GM12878 (cell line): Measurements from ENCODE around the gene ARSA. TPM values are rescaled to one million over a fixed set of nuclear protein-coding genes. Genes with fewer than 3 reads are reported as not detected.

Source experiments
- ATAC-seq: fragments of 200-7000 bp; cut with Tn5 transposase; 3 replicates; pipeline ENCODE4 v1.9.1; 2020; ENCODE audit warnings: mild to moderate bottlenecking, moderate library complexity
- BruUV-seq: library from RNA; stranded (reverse); fragments of 400-500 nt; replicated peaks from 2 replicates; lab custom pipeline; 2021; lab: Mats Ljungman, UMichigan
- CTCF ChIA-PET: fragments of 300-600 bp; sonication (Branson Sonifier 250); formaldehyde crosslinking; extraction: SDS; loops from one replicate; lab custom pipeline; 2021; ENCODE audit warnings: inconsistent platforms; lab: Yijun Ruan, JAX
- POLR2A ChIA-PET: fragments of 350-600 bp; formaldehyde crosslinking; extraction: SDS; loops from one replicate; lab custom pipeline; 2021; ENCODE audit warnings: inconsistent platforms; lab: Charles Lee
- RAD21 ChIA-PET: fragments of 300-600 bp; sonication (Branson Sonifier 250); formaldehyde crosslinking; loops from one replicate; lab custom pipeline; 2023; ENCODE audit warnings: antibody characterized with exemption; ENCODE audit not compliant: unreplicated experiment; lab: Charles Lee
- SMC1A ChIA-PET: fragments of 300-600 bp; sonication (Branson Sonifier 250); formaldehyde crosslinking; loops from one replicate; lab custom pipeline; 2023; ENCODE audit not compliant: unreplicated experiment, uncharacterized antibody; lab: Charles Lee
- DNase-seq: peaks from one replicate; pipeline ENCODE4 v3.0.0-alpha.2; 2011; ENCODE audit warnings: low read depth, low spot score
- FAIRE-seq: peaks from 3 replicates; lab custom pipeline; 2011; peaks lifted over from hg19 to GRCh38; lab: Jason Lieb, UNC
- H2AFZ ChIP-seq: 2 replicates; pipeline ENCODE4 v1.6.0; 2011; ENCODE audit warnings: low read depth, low read length, control low read depth; ENCODE audit not compliant: control insufficient read depth
- H3K27ac ChIP-seq: 2 replicates; pipeline ENCODE4 v1.5.1; 2011; ENCODE audit warnings: control low read depth; ENCODE audit not compliant: control insufficient read depth, insufficient read depth
- H3K27me3 ChIP-seq, 2 experiments: replicated peaks in 1 of 2; 2 replicates each; pipeline versions ENCODE4 v1.6.0 to v1.6.1; 2011; ENCODE audit warnings: low read length in 1 of 2; ENCODE audit not compliant: control insufficient read depth in 2 of 2, insufficient read depth in 2 of 2
- H3K36me3 ChIP-seq, 2 experiments: 2 replicates each; pipeline ENCODE4 v1.5.1; 2011; ENCODE audit warnings: low read length in 1 of 2; ENCODE audit not compliant: control insufficient read depth in 2 of 2, insufficient read depth in 2 of 2
- H3K4me1 ChIP-seq: 2 replicates; pipeline ENCODE4 v1.6.1; 2011; ENCODE audit warnings: mild to moderate bottlenecking, low read length, moderate library complexity, mixed read lengths; ENCODE audit not compliant: control insufficient read depth, insufficient read depth
- H3K4me2 ChIP-seq: 2 replicates; pipeline ENCODE4 v1.6.0; 2011; ENCODE audit warnings: control low read depth; ENCODE audit not compliant: control insufficient read depth, insufficient read depth
- H3K4me3 ChIP-seq: fragments of 200-600 bp; sonication (generic); 2 replicates; pipeline ENCODE4 v1.5.1; 2016
- H3K79me2 ChIP-seq: 2 replicates; pipeline ENCODE4 v1.6.0; 2011; ENCODE audit warnings: low read length; ENCODE audit not compliant: control insufficient read depth, insufficient read depth
- H3K9ac ChIP-seq: 2 replicates; pipeline ENCODE4 v1.8.0; 2011; ENCODE audit warnings: low read length, control low read depth, mixed read lengths; ENCODE audit not compliant: control insufficient read depth, insufficient read depth
- H3K9me3 ChIP-seq: replicated peaks from 3 replicates; pipeline ENCODE4 v1.5.1; 2011; ENCODE audit warnings: mild to moderate bottlenecking, low read length; ENCODE audit not compliant: control insufficient read depth, insufficient read depth
- H4K20me1 ChIP-seq: 2 replicates; pipeline ENCODE4 v1.6.0; 2011; ENCODE audit not compliant: control insufficient read depth, insufficient read depth
- BCL3 ChIP-seq: IDR thresholded peaks from 2 replicates; pipeline ENCODE4 v1.6.1; 2011; ENCODE audit warnings: borderline replicate concordance, low read depth, mild to moderate bottlenecking, moderate library complexity, low read length; ENCODE audit not compliant: insufficient read depth, poor library complexity, severe bottlenecking
- CBX5 ChIP-seq: sonication (generic); IDR thresholded peaks from 2 replicates; pipeline ENCODE4 v1.6.1; 2016; ENCODE audit warnings: low read depth, moderate library complexity, mild to moderate bottlenecking, inconsistent platforms
- HDAC2 ChIP-seq: fragments of 200-600 bp; sonication (generic); IDR thresholded peaks from 2 replicates; pipeline ENCODE4 v1.6.1; 2017
- KLF5 ChIP-seq: fragments of 450-650 bp; IDR thresholded peaks from 2 replicates; pipeline ENCODE4 v1.6.1; 2014; ENCODE audit warnings: mild to moderate bottlenecking; ENCODE audit not compliant: partially characterized antibody
- PBX3 ChIP-seq: IDR thresholded peaks from 2 replicates; pipeline ENCODE4 v1.6.1; 2011; ENCODE audit warnings: mild to moderate bottlenecking, low read depth, low read length, moderate library complexity; ENCODE audit not compliant: insufficient replicate concordance
- PRDM15 ChIP-seq: fragments of 450-650 bp; formaldehyde crosslinking; IDR thresholded peaks from 2 replicates; pipeline ENCODE4 v1.4.0; 2020; ENCODE audit warnings: mild to moderate bottlenecking, moderate library complexity
- RAD21 ChIP-seq: IDR thresholded peaks from 2 replicates; pipeline ENCODE4 v1.6.1; 2011; ENCODE audit warnings: mild to moderate bottlenecking, low read depth, low read length, moderate library complexity; ENCODE audit not compliant: insufficient read depth
- SKIL ChIP-seq: fragments of 450-650 bp; IDR thresholded peaks from 2 replicates; pipeline ENCODE4 v1.6.1; 2017; ENCODE audit warnings: mild to moderate bottlenecking, low read depth, inconsistent platforms; ENCODE audit not compliant: poor library complexity, severe bottlenecking
- SMAD1 ChIP-seq: fragments of 450-650 bp; IDR thresholded peaks from 2 replicates; pipeline ENCODE4 v1.6.1; 2018; ENCODE audit warnings: mild to moderate bottlenecking, low read depth; ENCODE audit not compliant: partially characterized antibody
- SPI1 ChIP-seq: IDR thresholded peaks from 2 replicates; pipeline ENCODE4 v1.6.1; 2011; ENCODE audit warnings: low read depth, mild to moderate bottlenecking, low read length, moderate library complexity, borderline replicate concordance; ENCODE audit not compliant: insufficient read depth
- SREBF1 ChIP-seq: IDR thresholded peaks from 2 replicates; pipeline ENCODE4 v1.6.1; 2012; ENCODE audit warnings: mild to moderate bottlenecking, low read length
- SRF ChIP-seq, 2 experiments: IDR thresholded peaks; 2 replicates each; pipeline ENCODE4 v1.6.1; 2011; ENCODE audit warnings: low read depth in 2 of 2, low read length in 2 of 2, mild to moderate bottlenecking in 1 of 2, moderate library complexity in 1 of 2
- SUPT20H ChIP-seq: IDR thresholded peaks from 2 replicates; pipeline ENCODE4 v1.6.1; 2011; ENCODE audit warnings: low read depth, mild to moderate bottlenecking, low read length, moderate library complexity, borderline replicate concordance; ENCODE audit not compliant: control insufficient read depth
- TCF7 ChIP-seq: IDR thresholded peaks from 2 replicates; pipeline ENCODE4 v1.6.1; 2014; ENCODE audit warnings: antibody characterized with exemption, borderline replicate concordance
- ZNF24 ChIP-seq: fragments of 450-650 bp; IDR thresholded peaks from 2 replicates; pipeline ENCODE4 v1.6.1; 2017; ENCODE audit warnings: antibody characterized with exemption, mild to moderate bottlenecking
- WGBS: methylation state at CpG from one replicate; pipeline ENCODE4 v1.1.6; 2016; ENCODE audit warnings: low lambda C conversion rate; ENCODE audit not compliant: insufficient replicate concordance, insufficient coverage; ENCODE audit errors: missing lambda C conversion rate; 5-methylcytosine and 5-hydroxymethylcytosine counted together
- in situ Hi-C: fragments of 300-500 bp; cut with MboI; formaldehyde crosslinking; loops from 9 replicates; pipeline ENCODE4 v1.14.3; 2018; ENCODE audit warnings: mixed read lengths
- intact Hi-C: fragments of 100-400 bp; cut with micrococcal nuclease; formaldehyde crosslinking; loops from one replicate; pipeline ENCODE4 v1.14.2; 2022; ENCODE audit not compliant: unreplicated experiment
- polyA plus RNA-seq, 11 experiments: library from polyadenylated mRNA; depleted of rRNA in 4 of 11; unstranded in 6 of 11; stranded (reverse) in 5 of 11; fragments of >200 nt; fragmentation: Nextera tagmentation in 4 of 11; fragmentation: Illumina TruSeq in 1 of 11; extraction: Ambion mirVana in 4 of 11; extraction: Trizol in 1 of 11; gene quantifications; 1 replicate in 1 of 11; 2 replicates in 10 of 11; pipeline versions ENCODE4 v1.2.1 to v1.2.3, GENCODE V29; 2011 to 2016; ENCODE audit warnings: inconsistent platforms in 2 of 11, missing spikeins in 2 of 11, low read depth in 1 of 11
- total RNA-seq, 4 experiments: library from RNA; depleted of rRNA in 3 of 4; stranded (reverse); fragments of >200 nt in 3 of 4; fragmentation: Illumina TruSeq in 1 of 4; extraction: Trizol in 1 of 4; gene quantifications; 2 replicates each; pipeline versions ENCODE4 v1.2.1 to v1.2.3, GENCODE V29; 2013 to 2021

The ARSA gene
- total and polyA plus RNA-seq, 10 of the 15 experiments (the other 5 are each of a cell fraction or from before 2014, with no cell fraction given): 0.39 to 26.3 (median 9.8) TPM

GRCh38 chr22:50587407-50587806 is 40.5 kb downstream of the ARSA start:
- ChIA-PET SMC1A (interaction anchor here (1.2 kb wide), 1 partner anchor 33 kb away, joined by 3 read pairs; no protein-coding TSS in a partner anchor), POLR2A (no interaction called here), CTCF (interaction anchor here (0.6 kb wide), 1 partner anchor 350 kb away, joined by 3 read pairs; no protein-coding TSS in a partner anchor), RAD21 (interaction anchor here (0.7 kb wide), 1 partner anchor 39 kb away, joined by 3 read pairs; no protein-coding TSS in a partner anchor)
- H3K9me3 ChIP-seq: no peaks in the 10 kb centered on the region
- no peak for TF ChIP-seq PRDM15 (CRISPR knock-in tag)
- no peak for TF ChIP-seq SKIL
- no peak for TF ChIP-seq TCF7
- no peak for TF ChIP-seq ZNF24
- TF ChIP-seq SREBF1: no peak
- TF ChIP-seq SPI1: no peak
- TF ChIP-seq RAD21: no peak
- TF ChIP-seq CBX5: no peak
- no peak for TF ChIP-seq HDAC2
- no peak for TF ChIP-seq SUPT20H
- TF ChIP-seq KLF5: no peak
- no peak for TF ChIP-seq SMAD1
- TF ChIP-seq PBX3: no peak
- no peak for TF ChIP-seq SRF (IDR thresholded peaks at IDR 0.05; ENCODE audit: low read depth in 2 of 2, low read length in 2 of 2)
- no peak for TF ChIP-seq BCL3
- no peak overlapping the region for H2AFZ ChIP-seq
- no peak overlapping the region for H3K9ac ChIP-seq
- no TSS peak for BruUV-seq
- intact Hi-C loops: no loop called here
- no peaks in the 10 kb centered on the region for H3K36me3 ChIP-seq
- DNase-seq (no peak), FAIRE-seq (no peak), ATAC-seq (no peak)
- no peak overlapping the region for H3K4me2 ChIP-seq
- no peak overlapping the region for H3K4me3 ChIP-seq
- H3K27me3 ChIP-seq: no peaks in the 10 kb centered on the region
- in situ Hi-C loops: no loop called here
- no peak overlapping the region for H3K27ac ChIP-seq
- no peaks in the 10 kb centered on the region for H4K20me1 ChIP-seq
- no peaks in the 10 kb centered on the region; the same call in 1 of the 2 replicates for H3K4me1 ChIP-seq
- WGBS: 94% methylated on average over 5 of the region's 5 CpGs
- H3K79me2 ChIP-seq: peaks cover 8% of the 10 kb centered on the region
